Measurements from ENCODE around the gene MPV17L2. TPM values are rescaled to one million over a fixed set of nuclear protein-coding genes. Genes with fewer than 3 reads are reported as not detected.
"Not testable (repeated sequence)": the region's sequence is repeated elsewhere in the genome, so short reads cannot be mapped to it uniquely, and the experiment has no call there.

Gene MPV17L2
- total and polyA plus RNA-seq, 2 experiments from 2014 or later: 22.4 to 31.8 TPM

- H3K4me1 ChIP-seq (ENCODE audit: insufficient read depth): peaks cover 20% of the 10 kb centered on the region
- H3K4me2 ChIP-seq: peak overlapping the region; percentile 50
- H3K79me2 ChIP-seq: peaks cover 47% of the 10 kb centered on the region
- H3K4me3 ChIP-seq: no peak overlapping the region
- no peaks in the 10 kb centered on the region for H3K36me3 ChIP-seq (replicated peaks; ENCODE audit: insufficient read depth, low read depth)
- no peaks in the 10 kb centered on the region for H3K27me3 ChIP-seq
- TF ChIP-seq EZH2phosphoT487 (IDR thresholded peaks at IDR 0.05; ENCODE audit: low read depth, severe bottlenecking, unreplicated experiment): no peak
- no peak for TF ChIP-seq CTCF (IDR thresholded peaks at IDR 0.05; ENCODE audit: poor library complexity)
- TF ChIP-seq EZH2 (IDR thresholded peaks at IDR 0.05; ENCODE audit: borderline replicate concordance): no peak
- no peak overlapping the region for H2AFZ ChIP-seq
- peak overlapping the region; percentile 71 for H3K27ac ChIP-seq
- H4K20me1 ChIP-seq (ENCODE audit: insufficient read depth, poor library complexity, severe bottlenecking): peaks cover 8% of the 10 kb centered on the region
- DNase-seq (ENCODE audit: low spot score): peak; percentile 89
- no peaks in the 10 kb centered on the region for H3K9me3 ChIP-seq (ENCODE audit: low read depth)
- WGBS (ENCODE audit: low lambda C conversion rate, missing lambda C conversion rate): 68% methylated on average over 20 of the region's 22 CpGs
- no peaks in the 10 kb centered on the region for H3K9me2 ChIP-seq (replicated peaks; ENCODE audit: insufficient read depth)
Measured at GRCh38 chr19:18156841-18157464, 36.1 kb upstream of the MPV17L2 start.

- 74% methylated on average over 18 of the region's 18 CpGs for WGBS (ENCODE audit: low lambda C conversion rate, missing lambda C conversion rate)
- DNase-seq (ENCODE audit: low spot score): peak; percentile 13
- H3K79me2 ChIP-seq: peaks cover 47% of the 10 kb centered on the region
- H3K4me1 ChIP-seq (ENCODE audit: insufficient read depth): peaks cover 20% of the 10 kb centered on the region
- peak overlapping the region; percentile 50 for H3K4me2 ChIP-seq
- peak overlapping the region; percentile 71 for H3K27ac ChIP-seq
- no peaks in the 10 kb centered on the region for H3K36me3 ChIP-seq (replicated peaks; ENCODE audit: insufficient read depth, low read depth)
- TF ChIP-seq CTCF (IDR thresholded peaks at IDR 0.05; ENCODE audit: poor library complexity) (no peak), EZH2 (IDR thresholded peaks at IDR 0.05; ENCODE audit: borderline replicate concordance) (no peak), EZH2phosphoT487 (IDR thresholded peaks at IDR 0.05; ENCODE audit: low read depth, severe bottlenecking, unreplicated experiment) (no peak)
- H4K20me1 ChIP-seq (ENCODE audit: insufficient read depth, poor library complexity, severe bottlenecking): peaks cover 8% of the 10 kb centered on the region
- no peaks in the 10 kb centered on the region for H3K27me3 ChIP-seq
- H2AFZ ChIP-seq: no peak overlapping the region
- no peaks in the 10 kb centered on the region for H3K9me3 ChIP-seq (ENCODE audit: low read depth)
- no peaks in the 10 kb centered on the region for H3K9me2 ChIP-seq (replicated peaks; ENCODE audit: insufficient read depth)
- no peak overlapping the region for H3K4me3 ChIP-seq
Measured at GRCh38 chr19:18157465-18158063, 35.5 kb upstream of the MPV17L2 start.

- Histone ChIP-seq H4K20me1 (ENCODE audit: insufficient read depth, poor library complexity, severe bottlenecking) (peaks cover 8% of the 10 kb centered on the region), H3K27me3 (no peaks in the 10 kb centered on the region), H2AFZ (no peak overlapping the region), H3K4me3 (no peak overlapping the region), H3K36me3 (replicated peaks; ENCODE audit: insufficient read depth, low read depth) (no peaks in the 10 kb centered on the region), H3K27ac (no peak overlapping the region), H3K4me1 (ENCODE audit: insufficient read depth) (peaks cover 20% of the 10 kb centered on the region), H3K79me2 (peaks cover 44% of the 10 kb centered on the region), H3K4me2 (no peak overlapping the region), H3K9me3 (ENCODE audit: low read depth) (no peaks in the 10 kb centered on the region), H3K9me2 (replicated peaks; ENCODE audit: insufficient read depth) (no peaks in the 10 kb centered on the region)
- no peak for DNase-seq (ENCODE audit: low spot score)
- no peak for TF ChIP-seq EZH2 (IDR thresholded peaks at IDR 0.05; ENCODE audit: borderline replicate concordance)
- WGBS (ENCODE audit: low lambda C conversion rate, missing lambda C conversion rate): 94% methylated on average over 4 of the region's 4 CpGs
Measured at GRCh38 chr19:18158467-18158866, 34.6 kb upstream of the MPV17L2 start.

- H3K4me3 ChIP-seq; H3K27me3 ChIP-seq; H3K36me3 ChIP-seq (replicated peaks; ENCODE audit: insufficient read depth, low read depth); H3K4me2 ChIP-seq; DNase-seq (ENCODE audit: low spot score); H4K20me1 ChIP-seq (ENCODE audit: insufficient read depth, poor library complexity, severe bottlenecking); H3K9me3 ChIP-seq (ENCODE audit: low read depth); H3K27ac ChIP-seq; H3K9me2 ChIP-seq (replicated peaks; ENCODE audit: insufficient read depth); H2AFZ ChIP-seq: not testable (repeated sequence)
- WGBS (ENCODE audit: low lambda C conversion rate, missing lambda C conversion rate): 90% methylated on average over 6 of the region's 6 CpGs
- peaks cover 37% of the 10 kb centered on the region for H3K79me2 ChIP-seq
- peaks cover 20% of the 10 kb centered on the region for H3K4me1 ChIP-seq (ENCODE audit: insufficient read depth)
Measured at GRCh38 chr19:18159059-18159616, 33.9 kb upstream of the MPV17L2 start.
